ENCODE data around the gene EAF1.
"Not testable (repeated sequence)": the region's sequence is repeated elsewhere in the genome, so short reads cannot be mapped to it uniquely, and the experiment has no call there.

Gene EAF1

DNA sequence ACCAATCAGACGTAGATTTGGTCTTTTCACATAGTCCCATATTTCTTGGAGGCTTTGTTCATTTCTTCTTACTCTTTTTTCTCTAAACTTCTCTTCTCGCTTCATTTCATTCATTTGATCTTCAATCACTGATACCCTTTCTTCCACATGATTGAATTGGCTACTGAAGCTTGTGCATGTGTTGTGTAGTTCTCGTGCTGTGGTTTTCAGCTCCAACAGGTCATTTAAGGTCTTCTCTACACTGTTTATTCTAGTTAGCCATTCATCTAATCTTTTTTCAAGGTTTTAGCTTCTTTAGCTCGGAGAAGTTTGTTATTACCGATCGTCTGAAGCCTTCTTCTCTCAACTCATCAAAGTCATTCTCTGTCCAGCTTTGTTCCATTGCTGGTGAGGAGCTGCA lies 57.2 kb downstream of the EAF1 start:
- not testable (repeated sequence) for DNase-seq (ENCODE audit: low spot score)

DNA sequence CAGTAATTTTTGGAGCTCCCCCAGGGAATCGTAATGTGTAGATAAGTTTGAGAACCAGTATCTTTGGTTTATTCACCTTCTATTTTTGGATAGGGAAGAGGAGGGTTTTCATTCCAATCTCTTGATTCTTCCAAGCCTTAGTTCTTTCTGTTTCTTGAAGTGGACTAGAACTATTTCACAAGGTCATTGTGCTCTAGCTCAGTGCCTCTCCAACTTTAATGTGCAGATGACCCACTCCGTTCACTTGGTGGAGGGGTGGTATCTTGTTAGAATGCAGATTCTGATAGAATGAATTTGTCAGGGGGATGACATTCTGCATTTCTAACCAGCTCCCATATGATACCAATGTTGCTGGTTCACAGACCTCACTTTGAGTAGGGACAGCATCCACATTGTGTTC lies 58.6 kb downstream of the EAF1 start:
- DNase-seq (ENCODE audit: low spot score): no peak

DNA sequence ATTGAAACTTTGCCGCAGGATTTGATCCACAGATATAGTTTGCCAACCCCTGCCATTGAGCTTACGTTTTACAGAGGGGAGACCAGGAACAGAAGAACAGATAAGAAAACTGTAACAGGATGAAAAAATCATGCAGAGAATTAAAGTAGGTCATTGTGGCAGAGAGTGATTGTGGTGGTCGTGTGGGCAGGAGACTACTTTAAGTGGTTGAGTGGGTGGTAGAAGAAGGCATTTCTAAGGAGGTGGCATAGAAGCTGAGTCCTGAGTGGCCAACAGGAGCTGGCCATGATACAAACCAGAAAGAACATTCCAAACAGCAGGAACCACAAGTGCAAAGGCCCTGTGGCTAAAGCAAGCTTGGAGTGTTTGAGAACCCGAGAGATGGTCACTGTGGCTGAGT lies 59.6 kb downstream of the EAF1 start:
- no peak for DNase-seq (ENCODE audit: low spot score)

DNA sequence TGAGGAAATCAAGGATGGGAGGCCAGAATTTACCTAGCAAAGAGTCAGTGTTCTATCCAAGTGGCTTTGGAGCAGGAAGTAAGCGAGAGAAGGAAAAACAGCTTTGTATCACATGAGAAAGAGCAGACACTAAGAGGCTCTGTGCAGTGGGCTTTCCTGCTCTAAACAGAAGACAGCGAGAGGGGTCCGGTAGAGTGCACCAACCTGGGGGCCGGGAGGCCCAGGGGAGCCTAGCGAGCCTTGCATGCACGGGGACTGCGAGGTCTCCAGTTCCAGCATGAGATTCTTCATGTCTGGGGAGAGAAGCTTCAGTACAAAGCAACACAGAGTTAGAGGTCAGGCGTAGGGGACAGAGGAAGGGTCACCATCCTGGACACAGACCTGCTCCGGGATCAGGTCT lies 60.6 kb downstream of the EAF1 start:
- no peak for DNase-seq (ENCODE audit: low spot score)

DNA sequence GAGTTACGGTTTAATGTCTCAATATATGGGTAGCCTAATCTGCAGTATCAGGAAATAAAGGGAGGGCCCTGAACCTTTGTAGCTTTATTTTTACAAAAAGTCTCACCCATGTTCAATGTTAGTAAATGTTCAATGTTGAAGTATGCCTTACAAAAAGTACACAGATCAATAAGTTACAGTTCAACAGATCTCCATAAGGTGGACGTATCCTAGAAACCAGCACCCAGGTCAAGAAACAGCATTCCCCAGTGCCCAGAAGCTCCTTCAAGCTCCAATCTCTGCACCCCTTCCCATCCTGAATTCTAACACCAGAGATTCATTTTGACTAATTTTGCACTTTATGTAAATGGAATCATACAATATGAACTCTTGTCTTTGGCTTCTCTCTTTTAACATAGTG lies 62.8 kb downstream of the EAF1 start:
- no peak for DNase-seq (ENCODE audit: low spot score)

DNA sequence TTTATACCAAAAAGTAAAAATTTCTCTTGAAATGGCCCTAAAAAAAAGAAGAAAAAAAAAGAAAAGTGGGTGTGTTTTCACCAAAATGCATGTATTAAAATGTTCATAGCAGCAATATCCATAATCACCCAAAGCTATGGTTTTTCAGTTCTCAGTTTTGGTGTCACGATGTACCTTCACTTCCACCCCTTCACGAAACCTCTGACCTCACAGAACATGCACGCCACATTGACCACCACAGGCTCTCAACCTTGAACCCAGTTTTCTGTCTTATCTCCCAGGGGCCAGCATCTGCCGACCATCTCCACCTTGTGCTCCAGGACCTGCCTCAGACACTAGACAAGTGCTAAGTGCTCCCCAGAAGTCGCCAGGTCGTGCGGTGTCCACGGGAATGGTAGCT lies 63.7 kb downstream of the EAF1 start:
- DNase-seq (ENCODE audit: low spot score): no peak

Measured in AG08395 (cell line).